Activated CD4-positive, CD25-positive, alpha-beta regulatory T cell treated with anti-CD3 and anti-CD28 coated beads, Interleukin-2, amount 50 U/mL, for 72 hours (primary cell): Measurements from ENCODE around the gene ASS1.

Source experiments
- DNase-seq: peaks from one replicate; pipeline ENCODE4 v3.0.0; 2021

ASS1 gene

GRCh38 chr9:130458027-130458803 is 13.5 kb downstream of the ASS1 start:
- DNase-seq = no peak

- DNase-seq = no peak
These were observed 14.0 kb downstream of the ASS1 start for GRCh38 chr9:130458804-130459067.

- no peak for DNase-seq
These were observed 14.4 kb downstream of the ASS1 start for GRCh38 chr9:130459151-130459550.

- no peak for DNase-seq
These were observed 15.3 kb downstream of the ASS1 start for GRCh38 chr9:130459941-130460669.

GRCh38 chr9:130461218-130461630 is 16.5 kb downstream of the ASS1 start:
- DNase-seq = peak; percentile 80

- no peak for DNase-seq
These were observed 17.0 kb downstream of the ASS1 start for GRCh38 chr9:130461731-130462130.

- no peak for DNase-seq
These were observed 18.2 kb downstream of the ASS1 start for GRCh38 chr9:130462685-130463540.

GRCh38 chr9:130463763-130464745 is 19.3 kb downstream of the ASS1 start:
- DNase-seq = no peak

- DNase-seq = no peak
These were observed 20.8 kb downstream of the ASS1 start for GRCh38 chr9:130465383-130466096.

- DNase-seq = no peak
These were observed 21.9 kb downstream of the ASS1 start for GRCh38 chr9:130466537-130467217.

GRCh38 chr9:130467316-130467715 is 22.6 kb downstream of the ASS1 start:
- no peak for DNase-seq

- DNase-seq = no peak
These were observed 23.8 kb downstream of the ASS1 start for GRCh38 chr9:130468566-130468965.

- no peak for DNase-seq
These were observed 25.5 kb downstream of the ASS1 start for GRCh38 chr9:130470269-130470668.

GRCh38 chr9:130470950-130471349 is 26.2 kb downstream of the ASS1 start:
- DNase-seq = no peak

GRCh38 chr9:130471411-130472183 is 26.8 kb downstream of the ASS1 start:
- DNase-seq = no peak

GRCh38 chr9:130472184-130472705 is 27.5 kb downstream of the ASS1 start:
- no peak for DNase-seq

GRCh38 chr9:130473009-130473408 is 28.2 kb downstream of the ASS1 start:
- DNase-seq = no peak

- DNase-seq = no peak
These were observed 28.8 kb downstream of the ASS1 start for GRCh38 chr9:130473566-130473965.

GRCh38 chr9:130474106-130474505 is 29.3 kb downstream of the ASS1 start:
- no peak for DNase-seq

GRCh38 chr9:130476151-130476730 is 31.5 kb downstream of the ASS1 start:
- no peak for DNase-seq
